IMR-90 (cell line): ENCODE measurements around the gene ACAA2. TPM values are rescaled to one million over a fixed set of nuclear protein-coding genes. Genes with fewer than 3 reads are reported as not detected.

Experiments
- ATAC-seq: fragments of 200-7000 bp; cut with Tn5 transposase; 2 replicates; pipeline ENCODE4 v1.9.1; 2020; ENCODE audit warnings: low read depth, mild to moderate bottlenecking, moderate library complexity
- BruUV-seq: library from RNA; stranded (reverse); fragments of 400-500 nt; replicated peaks from 2 replicates; lab custom pipeline; 2021; lab: Mats Ljungman, UMichigan
- CTCF ChIA-PET: fragments of 300-600 bp; formaldehyde crosslinking; extraction: SDS; loops from one replicate; lab custom pipeline; 2021; ENCODE audit warnings: antibody characterized with exemption; lab: Yijun Ruan, JAX
- POLR2A ChIA-PET: fragments of 300-600 bp; sonication (Branson Sonifier 250); formaldehyde crosslinking; loops from one replicate; lab custom pipeline; 2022; ENCODE audit warnings: antibody characterized with exemption; ENCODE audit not compliant: unreplicated experiment; lab: Charles Lee
- DNase-seq: peaks from one replicate; pipeline ENCODE4 v3.0.0; 2013
- H2AFZ ChIP-seq: replicated peaks from 2 replicates; pipeline ENCODE3; 2013; ENCODE audit warnings: low read length, mild to moderate bottlenecking; ENCODE audit not compliant: poor library complexity
- H2AK5ac ChIP-seq: 2 replicates; pipeline ENCODE4 v1.6.1; 2013; ENCODE audit warnings: low read depth, low read length, inconsistent platforms
- H2AK9ac ChIP-seq: replicated peaks from 2 replicates; pipeline ENCODE3; 2013; ENCODE audit warnings: mild to moderate bottlenecking, low read depth, low read length, moderate library complexity; ENCODE audit not compliant: poor library complexity
- H2BK120ac ChIP-seq: 2 replicates; pipeline ENCODE4 v1.6.1; 2013; ENCODE audit warnings: low read depth, low read length, inconsistent platforms
- H2BK15ac ChIP-seq: 3 replicates; pipeline ENCODE4 v1.6.1; 2013; ENCODE audit warnings: low read depth, low read length, inconsistent platforms
- H2BK20ac ChIP-seq: 2 replicates; pipeline ENCODE4 v1.6.1; 2013; ENCODE audit warnings: low read depth, mild to moderate bottlenecking, inconsistent platforms, low read length, moderate library complexity
- H2BK5ac ChIP-seq: 2 replicates; pipeline ENCODE4 v1.6.1; 2013; ENCODE audit warnings: mild to moderate bottlenecking, low read depth, low read length, inconsistent platforms; ENCODE audit not compliant: poor library complexity, severe bottlenecking
- H3K14ac ChIP-seq: replicated peaks from 2 replicates; pipeline ENCODE4 v1.6.1; 2013; ENCODE audit warnings: low read depth, low read length, inconsistent platforms
- H3K18ac ChIP-seq: 2 replicates; pipeline ENCODE4 v1.6.1; 2013; ENCODE audit warnings: low read depth, low read length, control low read depth
- H3K23ac ChIP-seq: 2 replicates; pipeline ENCODE4 v1.6.1; 2013; ENCODE audit warnings: low read depth, low read length, inconsistent platforms
- H3K27ac ChIP-seq: 2 replicates; pipeline ENCODE4 v1.5.1; 2013; ENCODE audit warnings: mild to moderate bottlenecking, control low read depth, low read length; ENCODE audit not compliant: insufficient read depth
- H3K27me3 ChIP-seq: 2 replicates; pipeline ENCODE4 v1.6.1; 2013; ENCODE audit warnings: low read length; ENCODE audit not compliant: control insufficient read depth, insufficient read depth
- H3K36me3 ChIP-seq: 2 replicates; pipeline ENCODE4 v1.6.1; 2013; ENCODE audit warnings: low read length, mixed read lengths; ENCODE audit not compliant: control insufficient read depth, insufficient read depth
- H3K4ac ChIP-seq: 2 replicates; pipeline ENCODE4 v1.6.1; 2013; ENCODE audit warnings: low read depth, low read length, inconsistent platforms
- H3K4me1 ChIP-seq: 2 replicates; pipeline ENCODE4 v1.6.1; 2013; ENCODE audit warnings: low read length, mixed read lengths; ENCODE audit not compliant: control insufficient read depth, insufficient read depth
- H3K4me2 ChIP-seq: 2 replicates; pipeline ENCODE4 v1.6.1; 2013; ENCODE audit warnings: low read depth, mild to moderate bottlenecking, control low read depth, low read length, moderate library complexity
- H3K4me3 ChIP-seq: 2 replicates; pipeline ENCODE4 v1.5.1; 2013; ENCODE audit warnings: low read depth, mild to moderate bottlenecking, control low read depth, low read length, moderate library complexity; ENCODE audit not compliant: insufficient read depth
- H3K56ac ChIP-seq: 2 replicates; pipeline ENCODE4 v1.6.1; 2013; ENCODE audit warnings: low read length, inconsistent platforms; ENCODE audit not compliant: insufficient read depth; ENCODE audit errors: extremely low read depth
- H3K79me1 ChIP-seq, 2 experiments: 2 replicates each; pipeline ENCODE4 v1.6.1; 2013; ENCODE audit warnings: low read length in 2 of 2, inconsistent platforms in 1 of 2, low read depth in 1 of 2
- H3K9ac ChIP-seq: 2 replicates; pipeline ENCODE4 v1.6.1; 2013; ENCODE audit warnings: low read depth, low read length, control low read depth
- H3K9me1 ChIP-seq: 2 replicates; pipeline ENCODE4 v1.6.1; 2013; ENCODE audit warnings: low read length, inconsistent platforms; ENCODE audit not compliant: insufficient read depth
- H3K9me3 ChIP-seq: 2 replicates; pipeline ENCODE4 v1.6.1; 2013; ENCODE audit warnings: low read length; ENCODE audit not compliant: control insufficient read depth, insufficient read depth
- H4K20me1 ChIP-seq: 2 replicates; pipeline ENCODE4 v1.6.1; 2013; ENCODE audit warnings: low read length, inconsistent platforms; ENCODE audit not compliant: insufficient read depth
- H4K5ac ChIP-seq: 2 replicates; pipeline ENCODE4 v1.6.1; 2013; ENCODE audit warnings: mild to moderate bottlenecking, low read depth, low read length, control low read depth
- H4K8ac ChIP-seq, 2 experiments: 2 replicates each; pipeline ENCODE4 v1.6.1; 2013; ENCODE audit warnings: low read depth in 2 of 2, low read length in 2 of 2, control low read depth in 1 of 2, inconsistent platforms in 1 of 2
- H4K91ac ChIP-seq: 2 replicates; pipeline ENCODE4 v1.6.1; 2013; ENCODE audit warnings: low read depth, low read length, inconsistent platforms; ENCODE audit not compliant: insufficient read depth
- MAFK ChIP-seq: IDR thresholded peaks from 2 replicates; pipeline ENCODE4 v1.6.1; 2012; ENCODE audit warnings: low read depth, low read length, improper control_type of control experiment
- SMC3 ChIP-seq: fragments of 150-350 bp; IDR thresholded peaks from 2 replicates; pipeline ENCODE4 v1.6.1; 2016; ENCODE audit warnings: low read depth, mild to moderate bottlenecking, antibody characterized with exemption, low read length, moderate library complexity
- WGBS, 2 experiments: methylation state at CpG; one replicate each; pipeline versions ENCODE4 v1.1.5 to v1.1.7; 2013; ENCODE audit warnings: missing lambda C conversion rate in 2 of 2; ENCODE audit not compliant: insufficient read length in 1 of 2; ENCODE audit errors: extremely low coverage in 2 of 2; 5-methylcytosine and 5-hydroxymethylcytosine counted together
- dilution Hi-C: fragments of 300-500 bp; cut with HindIII; formaldehyde crosslinking; loops from one replicate; pipeline ENCODE4 v1.14.3; 2018; ENCODE audit warnings: low sequenced_read_pairs; ENCODE audit not compliant: unreplicated experiment
- in situ Hi-C: fragments of 300-500 bp; cut with MboI; formaldehyde crosslinking; loops from 3 replicates; pipeline ENCODE4 v1.14.3; 2019; ENCODE audit warnings: low sequenced_read_pairs, inconsistent platforms, mixed read lengths
- intact Hi-C: fragments of 100-400 bp; cut with micrococcal nuclease; formaldehyde crosslinking; loops from 2 replicates; pipeline ENCODE4 v1.10.0; 2022
- polyA plus RNA-seq, 3 experiments: library from polyadenylated mRNA; depleted of rRNA; stranded (reverse); fragments of >200 nt; gene quantifications; 2 replicates each; pipeline ENCODE4 v1.2.3, GENCODE V29; 2012; ENCODE audit warnings: low replicate concordance in 1 of 3
- total RNA-seq: library from RNA; depleted of rRNA; stranded (reverse); fragments of >200 nt; gene quantifications from 2 replicates; pipeline ENCODE4 v1.2.3, GENCODE V29; 2012
- TF ChIP-seq, protein P1 (sequence below): fragments of 150-350 bp; IDR thresholded peaks from 2 replicates; pipeline ENCODE4 v1.6.1; 2017; ENCODE audit warnings: mild to moderate bottlenecking, antibody characterized with exemption, low read length, low read depth
- TF ChIP-seq, protein P2 (sequence below): fragments of 150-350 bp; IDR thresholded peaks from 2 replicates; pipeline ENCODE4 v1.6.1; 2016; ENCODE audit warnings: low read depth, mild to moderate bottlenecking, low read length, moderate library complexity, borderline replicate concordance

Gene ACAA2
- total and polyA plus RNA-seq, 2 of the 4 experiments (the other 2 are of a cell fraction): 24.4 to 61.5 TPM

DNA sequence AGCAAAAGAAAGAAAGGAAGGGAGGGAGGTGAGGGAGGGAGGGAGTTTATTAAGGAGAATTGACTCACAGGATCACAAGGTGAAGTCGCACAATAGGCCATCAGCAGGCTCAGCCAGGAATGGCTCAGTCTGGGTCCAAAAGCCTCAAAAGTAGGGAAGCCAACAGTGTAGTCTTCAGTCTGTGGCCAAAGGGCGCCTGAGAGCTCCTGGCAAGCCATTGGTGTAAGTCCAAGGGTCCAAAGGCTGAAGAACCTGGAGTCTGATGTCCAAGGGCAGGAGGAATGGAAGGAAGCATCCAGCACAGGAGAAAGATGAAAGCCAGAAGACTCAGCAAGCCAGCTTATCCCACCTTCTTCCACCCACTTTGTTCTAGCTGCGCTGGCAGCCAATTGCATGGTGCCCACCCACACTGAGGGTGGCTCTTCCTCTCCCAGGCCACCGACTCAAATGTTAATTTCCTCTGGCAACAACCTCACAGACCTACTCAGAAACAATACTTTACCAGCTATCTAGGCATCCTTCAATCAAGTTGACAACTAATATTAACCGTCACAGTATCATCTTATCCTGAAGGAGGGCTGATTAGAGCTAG is 5.8 kb upstream of the ACAA2 start:
- WGBS, 2 experiments: 100% methylated on average over 2 of the region's 5 CpGs; no CpG with 5 or more reads in 1 of the 2 experiments
- intact Hi-C loops: no loop called here
- BruUV-seq: no TSS peak

More for the DNA sequence above, 5.8 kb upstream of the ACAA2 start:
- Histone ChIP-seq H3K14ac (no peak overlapping the region), H2AK5ac (no peak overlapping the region), H2BK15ac (no peak overlapping the region), H2BK120ac (no peak overlapping the region), H3K27ac (no peak overlapping the region), H2AFZ (no peak overlapping the region), H4K20me1 (no peaks in the 10 kb centered on the region; the same call in 1 of the 2 replicates), H3K56ac (no peak overlapping the region), H2BK20ac (no peak overlapping the region), H2BK5ac (no peak overlapping the region), H3K4me3 (no peak overlapping the region), H3K23ac (no peak overlapping the region), H4K8ac (no peak overlapping the region), H3K18ac (no peak overlapping the region), H3K4ac (no peak overlapping the region), H3K79me1 (peaks cover 16 to 24% of the 10 kb centered on the region in 2 experiments), H4K91ac (no peak overlapping the region), H3K9me3 (no peaks in the 10 kb centered on the region), H3K9ac (no peak overlapping the region), H3K4me1 (0 out of 2 replicates have a peak, but pooled peaks cover 1% of the 10 kb centered on the region), H3K36me3 (no peaks in the 10 kb centered on the region), H3K4me2 (no peak overlapping the region), H3K27me3 (no peaks in the 10 kb centered on the region), H2AK9ac (no peak overlapping the region), H3K9me1 (peaks cover 2% of the 10 kb centered on the region; the same call in 1 of the 2 replicates), H4K5ac (no peak overlapping the region)
- dilution Hi-C loops: no loop called here
- ATAC-seq (no peak), DNase-seq (no peak)
- no peak for TF ChIP-seq MAFK
- TF ChIP-seq, protein P1, sequence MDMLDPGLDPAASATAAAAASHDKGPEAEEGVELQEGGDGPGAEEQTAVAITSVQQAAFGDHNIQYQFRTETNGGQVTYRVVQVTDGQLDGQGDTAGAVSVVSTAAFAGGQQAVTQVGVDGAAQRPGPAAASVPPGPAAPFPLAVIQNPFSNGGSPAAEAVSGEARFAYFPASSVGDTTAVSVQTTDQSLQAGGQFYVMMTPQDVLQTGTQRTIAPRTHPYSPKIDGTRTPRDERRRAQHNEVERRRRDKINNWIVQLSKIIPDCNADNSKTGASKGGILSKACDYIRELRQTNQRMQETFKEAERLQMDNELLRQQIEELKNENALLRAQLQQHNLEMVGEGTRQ: no peak
- TF ChIP-seq, protein P2, sequence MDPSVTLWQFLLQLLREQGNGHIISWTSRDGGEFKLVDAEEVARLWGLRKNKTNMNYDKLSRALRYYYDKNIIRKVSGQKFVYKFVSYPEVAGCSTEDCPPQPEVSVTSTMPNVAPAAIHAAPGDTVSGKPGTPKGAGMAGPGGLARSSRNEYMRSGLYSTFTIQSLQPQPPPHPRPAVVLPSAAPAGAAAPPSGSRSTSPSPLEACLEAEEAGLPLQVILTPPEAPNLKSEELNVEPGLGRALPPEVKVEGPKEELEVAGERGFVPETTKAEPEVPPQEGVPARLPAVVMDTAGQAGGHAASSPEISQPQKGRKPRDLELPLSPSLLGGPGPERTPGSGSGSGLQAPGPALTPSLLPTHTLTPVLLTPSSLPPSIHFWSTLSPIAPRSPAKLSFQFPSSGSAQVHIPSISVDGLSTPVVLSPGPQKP: no peak
- no peak for TF ChIP-seq SMC3
- CTCF ChIA-PET: no interaction called here
- in situ Hi-C loops: no loop called here
- POLR2A ChIA-PET: no interaction called here
